K562 (cell line): ENCODE measurements around the gene EYA2. TPM values are rescaled to one million over a fixed set of nuclear protein-coding genes. Genes with fewer than 3 reads are reported as not detected.

ENCODE experiments used
- ATAC-seq: fragments of 200-7000 bp; cut with Tn5 transposase; 3 replicates; pipeline ENCODE4 v1.9.1; 2020; ENCODE audit warnings: moderate library complexity
- BruUV-seq: library from RNA; stranded (reverse); fragments of 400-500 nt; replicated peaks from 2 replicates; lab custom pipeline; 2021; lab: Mats Ljungman, UMichigan
- CTCF ChIA-PET: fragments of 300-600 bp; formaldehyde crosslinking; extraction: SDS; loops from one replicate; lab custom pipeline; 2021; ENCODE audit warnings: low intra/inter-chr PET ratio; lab: Yijun Ruan, JAX
- POLR2A ChIA-PET: fragments of 300-600, 350-650 bp; sonication (Branson Sonifier 250); formaldehyde crosslinking; extraction: SDS; loops from one replicate; lab custom pipeline; 2021; ENCODE audit warnings: antibody characterized with exemption, inconsistent platforms; lab: Yijun Ruan, JAX
- DNase-seq, 4 experiments: peaks; one replicate each; pipeline versions ENCODE4 v3.0.0 to v3.0.0-alpha.2; 2011 to 2018; ENCODE audit warnings: low spot score in 3 of 4, mixed read lengths in 3 of 4; ENCODE audit errors: extremely low read depth in 1 of 4
- FAIRE-seq: peaks from 2 replicates; lab custom pipeline; 2011; peaks lifted over from hg19 to GRCh38; lab: Jason Lieb, UNC
- H2AFZ ChIP-seq: 2 replicates; pipeline ENCODE4 v1.6.0; 2011; ENCODE audit warnings: low read depth, low read length, control low read depth, inconsistent platforms
- H3K27ac ChIP-seq: fragments of 200-600 bp; 3 replicates; pipeline ENCODE4 v1.8.0; 2011; ENCODE audit warnings: low read depth, mild to moderate bottlenecking, control low read depth, inconsistent platforms, low read length, moderate library complexity, mixed read lengths; ENCODE audit errors: extremely low read depth
- H3K27me3 ChIP-seq, 2 experiments: fragments of 300-600 bp in 1 of 2; 2 replicates in 1 of 2; 3 replicates in 1 of 2; pipeline versions ENCODE4 v1.6.0 to v1.8.0; 2011; ENCODE audit warnings: inconsistent platforms in 2 of 2, low read length in 2 of 2, mild to moderate bottlenecking in 1 of 2, mixed read lengths in 1 of 2, moderate library complexity in 1 of 2; ENCODE audit not compliant: control insufficient read depth in 2 of 2, insufficient read depth in 2 of 2
- H3K36me3 ChIP-seq: fragments of 300-600 bp; 3 replicates; pipeline ENCODE4 v1.8.0; 2011; ENCODE audit warnings: mild to moderate bottlenecking, low read length, inconsistent platforms; ENCODE audit not compliant: control insufficient read depth, insufficient read depth
- H3K4me1 ChIP-seq, 2 experiments: fragments of 200-600 bp in 1 of 2; replicated peaks in 1 of 2; 2 replicates in 1 of 2; 3 replicates in 1 of 2; pipeline versions ENCODE4 v1.5.1 to v1.8.0; 2011; ENCODE audit warnings: inconsistent platforms in 2 of 2, low read length in 2 of 2, mild to moderate bottlenecking in 1 of 2, mixed read lengths in 1 of 2, moderate library complexity in 1 of 2; ENCODE audit not compliant: control insufficient read depth in 2 of 2, insufficient read depth in 2 of 2
- H3K4me2 ChIP-seq: 2 replicates; pipeline ENCODE4 v1.6.1; 2011; ENCODE audit warnings: low read length, control low read depth, inconsistent platforms, mixed read lengths; ENCODE audit not compliant: insufficient read depth
- H3K4me3 ChIP-seq: fragments of 200-600 bp; sonication (generic), shearing (Covaris generic); 2 replicates; pipeline ENCODE4 v1.5.1; 2016; ENCODE audit warnings: control low read depth, inconsistent platforms
- H3K79me2 ChIP-seq: fragments of 200-600 bp; 3 replicates; pipeline ENCODE4 v1.8.0; 2011; ENCODE audit warnings: low read length, inconsistent platforms; ENCODE audit not compliant: control insufficient read depth, insufficient read depth
- H3K9ac ChIP-seq, 2 experiments: 2 replicates each; pipeline versions ENCODE4 v1.6.0 to v1.6.1; 2011; ENCODE audit warnings: low read depth in 2 of 2, low read length in 2 of 2, control low read depth in 1 of 2, inconsistent platforms in 1 of 2, mild to moderate bottlenecking in 1 of 2, mixed read lengths in 1 of 2; ENCODE audit not compliant: insufficient read depth in 1 of 2
- H3K9me1 ChIP-seq: one replicate; pipeline ENCODE4 v1.6.0; 2011; ENCODE audit warnings: inconsistent platforms, mild to moderate bottlenecking, low read length, moderate library complexity; ENCODE audit not compliant: control insufficient read depth, insufficient read depth
- H3K9me3 ChIP-seq: replicated peaks from 2 replicates; pipeline ENCODE4 v1.5.1; 2011; ENCODE audit warnings: low read depth, low read length, inconsistent platforms; ENCODE audit not compliant: control insufficient read depth, insufficient read depth
- H4K20me1 ChIP-seq: replicated peaks from 2 replicates; pipeline ENCODE4 v1.6.1; 2011; ENCODE audit warnings: low read length, inconsistent platforms, mixed read lengths; ENCODE audit not compliant: control insufficient read depth, insufficient read depth
- ARHGAP35 ChIP-seq: fragments of 450-650 bp; IDR thresholded peaks from 2 replicates; pipeline ENCODE4 v1.6.1; 2018; ENCODE audit not compliant: partially characterized antibody
- CEBPG ChIP-seq, 3 experiments: fragments of 200-800 bp in 1 of 3; sonication (Bioruptor generic) in 1 of 3; sonication (generic) in 1 of 3; formaldehyde crosslinking in 1 of 3; IDR thresholded peaks in 2 of 3; conservative IDR thresholded peaks in 1 of 3; 2 replicates each; pipeline versions ENCODE4 v1.6.1 to v1.8.0; 2016 to 2022; ENCODE audit warnings: missing compliant biosample characterization in 2 of 3, missing genetic modification characterization in 2 of 3, mild to moderate bottlenecking in 1 of 3, missing genetic modification reagents in 1 of 3
- FOXK1 ChIP-seq: sonication (generic); formaldehyde crosslinking; IDR thresholded peaks from 2 replicates; pipeline ENCODE4 v1.8.0; 2022; ENCODE audit warnings: missing genetic modification reagents, mild to moderate bottlenecking, borderline replicate concordance
- MTA3 ChIP-seq: fragments of 450-650 bp; formaldehyde crosslinking; IDR thresholded peaks from 2 replicates; pipeline ENCODE4 v1.6.1; 2017; ENCODE audit warnings: mild to moderate bottlenecking, borderline replicate concordance
- NR4A1 ChIP-seq, 2 experiments: fragments of 250-450 bp in 1 of 2; fragments of 450-650 bp in 1 of 2; sonication (Bioruptor Pico) in 1 of 2; IDR thresholded peaks; 2 replicates each; pipeline versions ENCODE4 v1.4.0 to v1.6.1; 2016 to 2020; ENCODE audit warnings: mild to moderate bottlenecking in 2 of 2, missing compliant biosample characterization in 1 of 2, missing genetic modification characterization in 1 of 2, moderate library complexity in 1 of 2
- ZFP1 ChIP-seq: fragments of 450-650 bp; formaldehyde crosslinking; IDR thresholded peaks from 2 replicates; pipeline ENCODE4 v1.4.0; 2020; ENCODE audit warnings: mild to moderate bottlenecking, mixed read lengths
- ZNF23 ChIP-seq: fragments of 250-450 bp; sonication (Bioruptor Pico); IDR thresholded peaks from 2 replicates; pipeline ENCODE4 v1.4.0; 2020; ENCODE audit warnings: mild to moderate bottlenecking
- WGBS: fragments of 100-300 bp; shearing (Covaris generic); methylation state at CpG from one replicate; pipeline ENCODE4 v1.1.6; 2016; ENCODE audit warnings: low coverage, mixed read lengths; ENCODE audit not compliant: insufficient coverage; ENCODE audit errors: missing lambda C conversion rate; 5-methylcytosine and 5-hydroxymethylcytosine counted together
- in situ Hi-C: fragments of 300-500 bp; cut with MboI; formaldehyde crosslinking; loops from 4 replicates; pipeline ENCODE4 v1.15.0; 2018; ENCODE audit warnings: inconsistent platforms, mixed read lengths
- intact Hi-C: fragments of 100-400 bp; cut with micrococcal nuclease; formaldehyde crosslinking; loops from 2 replicates; pipeline ENCODE4 v1.14.2; 2022
- polyA plus RNA-seq, 8 experiments: library from polyadenylated mRNA; depleted of rRNA in 4 of 8; stranded (reverse) in 5 of 8; unstranded in 3 of 8; fragments of >200 nt; fragmentation: Nextera tagmentation in 2 of 8; fragmentation: Illumina TruSeq in 1 of 8; extraction: Ambion mirVana in 2 of 8; extraction: Trizol in 1 of 8; gene quantifications; 2 replicates each; pipeline versions ENCODE4 v1.2.1 to v1.2.3, GENCODE V29; 2011 to 2014; ENCODE audit warnings: inconsistent platforms in 1 of 8, missing spikeins in 1 of 8
- total RNA-seq, 7 experiments: library from RNA; depleted of rRNA in 6 of 7; stranded (reverse); fragments of >200 nt in 6 of 7; fragmentation: Illumina TruSeq in 2 of 7; extraction: Trizol in 2 of 7; gene quantifications; 2 replicates each; pipeline versions ENCODE4 v1.2.1 to v1.2.3, GENCODE V29; 2011 to 2021; ENCODE audit warnings: low replicate concordance in 1 of 7
- TF ChIP-seq, protein P1 (sequence below), 3 experiments: fragments of 200-800 bp in 1 of 3; fragments of 250-450 bp in 1 of 3; fragments of 450-650 bp in 1 of 3; sonication (Bioruptor Pico) in 1 of 3; sonication (Bioruptor generic) in 1 of 3; formaldehyde crosslinking in 1 of 3; IDR thresholded peaks; 2 replicates each; pipeline versions ENCODE4 v1.6.1 to v1.8.0; 2016 to 2022; ENCODE audit warnings: mild to moderate bottlenecking in 2 of 3, missing genetic modification characterization in 2 of 3, missing compliant biosample characterization in 1 of 3, moderate library complexity in 1 of 3
- TF ChIP-seq, protein P2 (sequence below): IDR thresholded peaks from 2 replicates; pipeline ENCODE4 v1.6.1; 2014; ENCODE audit warnings: antibody characterized with exemption

EYA2 gene
- total and polyA plus RNA-seq, 9 of the 15 experiments (the other 6 are each of a cell fraction or from before 2014, with no cell fraction given): 0.03 TPM; not detected in 8

DNA sequence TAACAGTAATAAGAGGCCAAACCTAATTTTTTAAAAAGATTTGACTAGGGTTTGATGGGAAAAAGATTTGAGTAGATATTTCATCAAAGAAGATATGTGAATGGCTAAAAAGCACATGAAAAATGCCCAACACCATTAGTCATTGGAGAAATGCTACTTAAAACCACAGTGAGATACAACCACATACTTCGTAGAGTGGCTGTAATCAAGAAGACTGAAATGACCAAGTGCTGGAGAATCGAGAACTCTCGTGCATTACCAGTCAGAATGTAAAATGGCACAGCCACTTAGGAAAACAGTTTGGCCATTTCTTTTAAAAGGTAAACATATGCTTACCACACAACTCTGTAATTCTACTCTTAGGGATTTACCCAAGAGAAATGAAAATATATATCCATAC is 175.5 kb downstream of the EYA2 start:
- 0% methylated on average over 3 of the region's 3 CpGs for WGBS
- FAIRE-seq: no peak
- H2AFZ ChIP-seq: no peak overlapping the region
- H3K27me3 ChIP-seq: peaks cover 0 to 10% of the 10 kb centered on the region in 2 experiments; a peak in 1 of 5 replicates
- ATAC-seq: no peak
- ChIA-PET CTCF (no interaction called here), POLR2A (no interaction called here)
- intact Hi-C loops (no loop called here), in situ Hi-C loops (no loop called here)
- TF ChIP-seq, protein P1, sequence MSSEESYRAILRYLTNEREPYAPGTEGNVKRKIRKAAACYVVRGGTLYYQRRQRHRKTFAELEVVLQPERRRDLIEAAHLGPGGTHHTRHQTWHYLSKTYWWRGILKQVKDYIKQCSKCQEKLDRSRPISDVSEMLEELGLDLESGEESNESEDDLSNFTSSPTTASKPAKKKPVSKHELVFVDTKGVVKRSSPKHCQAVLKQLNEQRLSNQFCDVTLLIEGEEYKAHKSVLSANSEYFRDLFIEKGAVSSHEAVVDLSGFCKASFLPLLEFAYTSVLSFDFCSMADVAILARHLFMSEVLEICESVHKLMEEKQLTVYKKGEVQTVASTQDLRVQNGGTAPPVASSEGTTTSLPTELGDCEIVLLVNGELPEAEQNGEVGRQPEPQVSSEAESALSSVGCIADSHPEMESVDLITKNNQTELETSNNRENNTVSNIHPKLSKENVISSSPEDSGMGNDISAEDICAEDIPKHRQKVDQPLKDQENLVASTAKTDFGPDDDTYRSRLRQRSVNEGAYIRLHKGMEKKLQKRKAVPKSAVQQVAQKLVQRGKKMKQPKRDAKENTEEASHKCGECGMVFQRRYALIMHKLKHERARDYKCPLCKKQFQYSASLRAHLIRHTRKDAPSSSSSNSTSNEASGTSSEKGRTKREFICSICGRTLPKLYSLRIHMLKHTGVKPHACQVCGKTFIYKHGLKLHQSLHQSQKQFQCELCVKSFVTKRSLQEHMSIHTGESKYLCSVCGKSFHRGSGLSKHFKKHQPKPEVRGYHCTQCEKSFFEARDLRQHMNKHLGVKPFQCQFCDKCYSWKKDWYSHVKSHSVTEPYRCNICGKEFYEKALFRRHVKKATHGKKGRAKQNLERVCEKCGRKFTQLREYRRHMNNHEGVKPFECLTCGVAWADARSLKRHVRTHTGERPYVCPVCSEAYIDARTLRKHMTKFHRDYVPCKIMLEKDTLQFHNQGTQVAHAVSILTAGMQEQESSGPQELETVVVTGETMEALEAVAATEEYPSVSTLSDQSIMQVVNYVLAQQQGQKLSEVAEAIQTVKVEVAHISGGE (CRISPR knock-in tag; IDR thresholded peaks at IDR 0.05): no peak
- TF ChIP-seq ZFP1: no peak
- no peak for TF ChIP-seq MTA3
- TF ChIP-seq ZNF23: no peak
- no peak for TF ChIP-seq FOXK1 (CRISPR knock-in tag)
- TF ChIP-seq NR4A1 (CRISPR knock-in tag; IDR thresholded peaks at IDR 0.05): no peak
- no peak for TF ChIP-seq NR4A1 (tag; IDR thresholded peaks at IDR 0.05)
- no peak for TF ChIP-seq CEBPG (CRISPR knock-in tag; IDR thresholded peaks at IDR 0.05)
- no peak for TF ChIP-seq CEBPG (tag; conservative IDR thresholded peaks at IDR 0.05 in 1 of 2, IDR thresholded peaks at IDR 0.05 in 1 of 2)
- TF ChIP-seq, protein P2, sequence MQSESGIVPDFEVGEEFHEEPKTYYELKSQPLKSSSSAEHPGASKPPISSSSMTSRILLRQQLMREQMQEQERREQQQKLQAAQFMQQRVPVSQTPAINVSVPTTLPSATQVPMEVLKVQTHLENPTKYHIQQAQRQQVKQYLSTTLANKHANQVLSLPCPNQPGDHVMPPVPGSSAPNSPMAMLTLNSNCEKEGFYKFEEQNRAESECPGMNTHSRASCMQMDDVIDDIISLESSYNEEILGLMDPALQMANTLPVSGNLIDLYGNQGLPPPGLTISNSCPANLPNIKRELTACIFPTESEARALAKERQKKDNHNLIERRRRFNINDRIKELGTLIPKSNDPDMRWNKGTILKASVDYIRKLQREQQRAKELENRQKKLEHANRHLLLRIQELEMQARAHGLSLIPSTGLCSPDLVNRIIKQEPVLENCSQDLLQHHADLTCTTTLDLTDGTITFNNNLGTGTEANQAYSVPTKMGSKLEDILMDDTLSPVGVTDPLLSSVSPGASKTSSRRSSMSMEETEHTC: no peak
- TF ChIP-seq ARHGAP35: no peak
- H3K79me2 ChIP-seq: no peaks in the 10 kb centered on the region
- H3K36me3 ChIP-seq: no peaks in the 10 kb centered on the region
- H3K4me3 ChIP-seq: no peak overlapping the region
- no TSS peak for BruUV-seq
- H3K9me3 ChIP-seq: peaks cover 7% of the 10 kb centered on the region
- H3K4me1 ChIP-seq: no peaks in the 10 kb centered on the region
- no peak for DNase-seq
- H3K9me1 ChIP-seq: no peaks in the 10 kb centered on the region
- no peak overlapping the region for H3K4me2 ChIP-seq
- no peak overlapping the region for H3K27ac ChIP-seq
- H4K20me1 ChIP-seq: no peaks in the 10 kb centered on the region
- no peak overlapping the region for H3K9ac ChIP-seq
